Cardiac muscle cell (in vitro differentiated cells and primary cell): ENCODE measurements around the gene NCF2. TPM values are rescaled to one million over a fixed set of nuclear protein-coding genes. Genes with fewer than 3 reads are reported as not detected.

Experiments used
- DNase-seq, 2 donors: peaks; one replicate each; pipeline versions ENCODE4 v3.0.0 to v3.0.0-alpha.2; 2010 to 2017; ENCODE audit warnings: low read depth in 1 of 2, low spot score in 1 of 2
- H3K27ac ChIP-seq: fragments of 200-600 bp; sonication (generic); 2 replicates; pipeline ENCODE4 v1.5.1; 2016
- H3K27me3 ChIP-seq: fragments of 200-600 bp; sonication (generic); 2 replicates; pipeline ENCODE4 v1.6.0; 2016; ENCODE audit warnings: control low read depth
- H3K36me3 ChIP-seq: fragments of 200-600 bp; sonication (generic); 2 replicates; pipeline ENCODE4 v1.5.1; 2016; ENCODE audit warnings: control low read depth
- H3K4me1 ChIP-seq: fragments of 200-600 bp; sonication (generic); 2 replicates; pipeline ENCODE4 v1.8.1; 2017; ENCODE audit warnings: low read depth, mild to moderate bottlenecking, mixed run types
- H3K4me3 ChIP-seq: fragments of 200-600 bp; sonication (generic); 2 replicates; pipeline ENCODE4 v1.5.1; 2016; ENCODE audit warnings: mild to moderate bottlenecking
- H3K9me3 ChIP-seq: fragments of 200-600 bp; sonication (generic); 2 replicates; pipeline ENCODE4 v1.5.1; 2017; ENCODE audit warnings: low read depth, mild to moderate bottlenecking, control low read depth
- polyA plus RNA-seq: library from polyadenylated mRNA; unstranded; fragments of >200 nt; fragmentation: Nextera tagmentation; extraction: Ambion mirVana; gene quantifications from 2 replicates; pipeline ENCODE4 v1.2.1, GENCODE V29; 2016
- total RNA-seq: library from RNA; depleted of rRNA; stranded (reverse); fragments of >200 nt; gene quantifications from 2 replicates; pipeline ENCODE4 v1.2.3, GENCODE V29; 2016
- TF ChIP-seq, protein P1 (sequence below): IDR thresholded peaks from 2 replicates; pipeline ENCODE4 v1.5.1; 2012; ENCODE audit warnings: low read depth, mild to moderate bottlenecking, low read length

NCF2 gene
- total and polyA plus RNA-seq, 2 experiments from 2014 or later, result 0.06 to 1.5 TPM

DNA sequence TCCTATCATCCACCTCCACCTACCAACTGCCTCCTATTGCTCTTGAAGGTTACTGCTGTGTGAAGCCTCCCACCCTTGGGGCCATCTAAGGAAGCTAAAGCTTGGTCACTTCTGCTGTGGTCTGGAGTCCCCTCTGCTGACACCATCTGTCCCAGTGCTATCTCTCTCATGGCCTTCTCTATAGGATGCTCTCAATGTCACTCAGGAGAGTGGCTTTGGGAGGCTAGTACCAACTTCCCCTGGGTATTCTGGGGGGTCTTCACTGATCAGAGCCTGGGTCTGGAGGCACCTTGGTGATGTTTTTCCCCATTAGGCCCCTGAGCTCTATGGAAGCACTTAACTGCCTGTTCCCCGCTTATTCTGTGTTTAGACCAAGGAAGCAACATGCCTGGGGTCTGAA, 12.3 kb upstream of the NCF2 start:
- H3K27ac ChIP-seq, result no peak overlapping the region
- TF ChIP-seq, protein P1, sequence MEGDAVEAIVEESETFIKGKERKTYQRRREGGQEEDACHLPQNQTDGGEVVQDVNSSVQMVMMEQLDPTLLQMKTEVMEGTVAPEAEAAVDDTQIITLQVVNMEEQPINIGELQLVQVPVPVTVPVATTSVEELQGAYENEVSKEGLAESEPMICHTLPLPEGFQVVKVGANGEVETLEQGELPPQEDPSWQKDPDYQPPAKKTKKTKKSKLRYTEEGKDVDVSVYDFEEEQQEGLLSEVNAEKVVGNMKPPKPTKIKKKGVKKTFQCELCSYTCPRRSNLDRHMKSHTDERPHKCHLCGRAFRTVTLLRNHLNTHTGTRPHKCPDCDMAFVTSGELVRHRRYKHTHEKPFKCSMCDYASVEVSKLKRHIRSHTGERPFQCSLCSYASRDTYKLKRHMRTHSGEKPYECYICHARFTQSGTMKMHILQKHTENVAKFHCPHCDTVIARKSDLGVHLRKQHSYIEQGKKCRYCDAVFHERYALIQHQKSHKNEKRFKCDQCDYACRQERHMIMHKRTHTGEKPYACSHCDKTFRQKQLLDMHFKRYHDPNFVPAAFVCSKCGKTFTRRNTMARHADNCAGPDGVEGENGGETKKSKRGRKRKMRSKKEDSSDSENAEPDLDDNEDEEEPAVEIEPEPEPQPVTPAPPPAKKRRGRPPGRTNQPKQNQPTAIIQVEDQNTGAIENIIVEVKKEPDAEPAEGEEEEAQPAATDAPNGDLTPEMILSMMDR, result no peak
- H3K4me1 ChIP-seq, result no peaks in the 10 kb centered on the region
- DNase-seq, result no peak
- no peaks in the 10 kb centered on the region for H3K27me3 ChIP-seq
- no peaks in the 10 kb centered on the region for H3K36me3 ChIP-seq
- no peak overlapping the region for H3K4me3 ChIP-seq
- H3K9me3 ChIP-seq, result no peaks in the 10 kb centered on the region

DNA sequence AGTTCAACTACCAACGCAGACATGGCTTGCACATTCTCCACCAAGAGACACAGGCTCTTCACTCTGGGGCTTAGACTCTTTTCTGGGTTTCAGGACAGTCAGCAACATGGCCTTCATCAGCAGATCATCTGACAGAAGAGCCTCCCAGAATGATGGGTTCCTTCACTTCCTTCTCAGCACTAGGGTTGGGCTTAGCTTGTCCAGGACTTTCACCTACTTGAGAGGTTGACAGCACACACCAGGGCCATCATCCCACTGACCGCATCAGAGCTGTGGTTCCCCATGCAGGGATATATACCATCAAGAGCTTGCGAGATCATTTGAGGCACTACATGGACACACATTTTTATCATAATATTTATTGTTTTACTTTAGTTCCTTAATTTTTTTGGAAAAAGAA, 10.4 kb upstream of the NCF2 start:
- Histone ChIP-seq H3K4me1 (peaks cover 8% of the 10 kb centered on the region), H3K4me3 (no peak overlapping the region), H3K36me3 (no peaks in the 10 kb centered on the region), H3K27ac (no peak overlapping the region), H3K9me3 (no peaks in the 10 kb centered on the region), H3K27me3 (no peaks in the 10 kb centered on the region)
- TF ChIP-seq, protein P1, result no peak
- no peak for DNase-seq

DNA sequence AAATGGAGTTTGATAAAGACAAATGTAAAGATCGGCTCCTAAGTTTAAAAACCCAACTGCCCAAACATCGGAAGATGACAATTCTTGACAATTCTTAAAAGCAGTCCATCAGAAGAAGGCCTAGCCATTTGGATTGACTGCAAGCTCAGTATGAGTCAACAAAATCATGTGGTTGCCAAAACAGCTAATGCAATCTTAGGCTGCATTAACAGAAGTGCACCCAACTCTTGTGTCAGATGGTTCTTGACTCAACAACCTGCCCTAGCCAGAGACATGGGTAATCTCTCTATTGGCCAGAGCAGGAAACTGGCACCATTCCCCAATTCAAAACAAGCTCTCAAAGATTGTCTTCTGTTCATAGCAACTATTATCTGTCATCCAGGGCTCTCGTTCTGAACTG, 9.9 kb upstream of the NCF2 start:
- H3K4me1 ChIP-seq, result peaks cover 8% of the 10 kb centered on the region
- DNase-seq, result peak in 1 of 2 donors; percentile 87
- TF ChIP-seq, protein P1, result no peak
- H3K27ac ChIP-seq, result no peak overlapping the region
- no peak overlapping the region for H3K4me3 ChIP-seq
- H3K9me3 ChIP-seq, result no peaks in the 10 kb centered on the region
- H3K36me3 ChIP-seq, result no peaks in the 10 kb centered on the region
- no peaks in the 10 kb centered on the region for H3K27me3 ChIP-seq

- Histone ChIP-seq H3K9me3 (no peaks in the 10 kb centered on the region), H3K4me3 (no peak overlapping the region), H3K27me3 (no peaks in the 10 kb centered on the region), H3K27ac (no peak overlapping the region), H3K4me1 (peaks cover 8% of the 10 kb centered on the region), H3K36me3 (no peaks in the 10 kb centered on the region)
- TF ChIP-seq, protein P1, result no peak
- DNase-seq, result no peak
Measured at GRCh38 chr1:183598386-183598785, 8.1 kb upstream of the NCF2 start.

DNA sequence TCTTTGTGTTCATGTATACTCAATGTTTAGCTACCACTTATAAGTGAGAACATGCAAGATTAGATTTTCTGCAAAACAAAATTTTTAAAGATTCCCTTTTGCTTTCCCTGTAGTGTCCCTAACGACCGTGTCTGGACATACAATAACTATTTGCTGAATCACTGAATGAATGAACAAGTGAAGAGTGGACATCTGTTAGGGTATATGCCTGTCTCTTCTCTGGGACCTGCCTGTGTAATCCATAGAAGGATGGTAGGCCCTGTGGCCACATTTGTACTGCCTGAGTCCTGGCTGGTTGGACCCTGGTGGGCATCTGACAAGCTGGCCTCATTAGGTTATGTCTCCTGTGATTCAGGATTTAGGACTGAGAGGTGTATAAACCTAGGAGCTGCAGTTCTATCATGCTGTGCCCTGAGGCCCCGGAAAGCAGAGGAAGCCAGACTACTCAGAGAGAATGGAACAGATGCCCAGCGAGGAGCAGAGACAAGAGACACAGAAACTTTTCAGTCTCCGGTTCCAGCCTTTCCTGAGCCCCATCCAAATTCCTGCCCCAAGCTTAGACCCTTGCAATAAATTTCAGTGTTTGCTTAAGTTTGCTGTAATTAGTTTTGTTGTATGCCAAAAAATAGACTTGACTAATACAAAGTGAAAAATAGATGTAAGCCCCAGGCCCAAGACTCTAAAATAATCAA, 7.5 kb upstream of the NCF2 start:
- Histone ChIP-seq H3K27ac (no peak overlapping the region), H3K36me3 (no peaks in the 10 kb centered on the region), H3K4me3 (no peak overlapping the region), H3K9me3 (no peaks in the 10 kb centered on the region), H3K27me3 (no peaks in the 10 kb centered on the region), H3K4me1 (peaks cover 8% of the 10 kb centered on the region)
- TF ChIP-seq, protein P1, result no peak
- no peak for DNase-seq
